IMR-90 (cell line): ENCODE measurements around the gene CDK5RAP2. TPM values are rescaled to one million over a fixed set of nuclear protein-coding genes. Genes with fewer than 3 reads are reported as not detected.

Experiments
- ATAC-seq: fragments of 200-7000 bp; cut with Tn5 transposase; 2 replicates; pipeline ENCODE4 v1.9.1; 2020; ENCODE audit warnings: low read depth, mild to moderate bottlenecking, moderate library complexity
- BruUV-seq: library from RNA; stranded (reverse); fragments of 400-500 nt; replicated peaks from 2 replicates; lab custom pipeline; 2021; lab: Mats Ljungman, UMichigan
- CTCF ChIA-PET: fragments of 300-600 bp; formaldehyde crosslinking; extraction: SDS; loops from one replicate; lab custom pipeline; 2021; ENCODE audit warnings: antibody characterized with exemption; lab: Yijun Ruan, JAX
- POLR2A ChIA-PET: fragments of 300-600 bp; sonication (Branson Sonifier 250); formaldehyde crosslinking; loops from one replicate; lab custom pipeline; 2022; ENCODE audit warnings: antibody characterized with exemption; ENCODE audit not compliant: unreplicated experiment; lab: Charles Lee
- DNase-seq: peaks from one replicate; pipeline ENCODE4 v3.0.0; 2013
- H2AFZ ChIP-seq: replicated peaks from 2 replicates; pipeline ENCODE3; 2013; ENCODE audit warnings: low read length, mild to moderate bottlenecking; ENCODE audit not compliant: poor library complexity
- H2AK5ac ChIP-seq: 2 replicates; pipeline ENCODE4 v1.6.1; 2013; ENCODE audit warnings: low read depth, low read length, inconsistent platforms
- H2AK9ac ChIP-seq: replicated peaks from 2 replicates; pipeline ENCODE3; 2013; ENCODE audit warnings: mild to moderate bottlenecking, low read depth, low read length, moderate library complexity; ENCODE audit not compliant: poor library complexity
- H2BK120ac ChIP-seq: 2 replicates; pipeline ENCODE4 v1.6.1; 2013; ENCODE audit warnings: low read depth, low read length, inconsistent platforms
- H2BK15ac ChIP-seq: 3 replicates; pipeline ENCODE4 v1.6.1; 2013; ENCODE audit warnings: low read depth, low read length, inconsistent platforms
- H2BK20ac ChIP-seq: 2 replicates; pipeline ENCODE4 v1.6.1; 2013; ENCODE audit warnings: low read depth, mild to moderate bottlenecking, inconsistent platforms, low read length, moderate library complexity
- H2BK5ac ChIP-seq: 2 replicates; pipeline ENCODE4 v1.6.1; 2013; ENCODE audit warnings: mild to moderate bottlenecking, low read depth, low read length, inconsistent platforms; ENCODE audit not compliant: poor library complexity, severe bottlenecking
- H3K14ac ChIP-seq: replicated peaks from 2 replicates; pipeline ENCODE4 v1.6.1; 2013; ENCODE audit warnings: low read depth, low read length, inconsistent platforms
- H3K18ac ChIP-seq: 2 replicates; pipeline ENCODE4 v1.6.1; 2013; ENCODE audit warnings: low read depth, low read length, control low read depth
- H3K23ac ChIP-seq: 2 replicates; pipeline ENCODE4 v1.6.1; 2013; ENCODE audit warnings: low read depth, low read length, inconsistent platforms
- H3K27ac ChIP-seq: 2 replicates; pipeline ENCODE4 v1.5.1; 2013; ENCODE audit warnings: mild to moderate bottlenecking, control low read depth, low read length; ENCODE audit not compliant: insufficient read depth
- H3K27me3 ChIP-seq: 2 replicates; pipeline ENCODE4 v1.6.1; 2013; ENCODE audit warnings: low read length; ENCODE audit not compliant: control insufficient read depth, insufficient read depth
- H3K36me3 ChIP-seq: 2 replicates; pipeline ENCODE4 v1.6.1; 2013; ENCODE audit warnings: low read length, mixed read lengths; ENCODE audit not compliant: control insufficient read depth, insufficient read depth
- H3K4ac ChIP-seq: 2 replicates; pipeline ENCODE4 v1.6.1; 2013; ENCODE audit warnings: low read depth, low read length, inconsistent platforms
- H3K4me1 ChIP-seq: 2 replicates; pipeline ENCODE4 v1.6.1; 2013; ENCODE audit warnings: low read length, mixed read lengths; ENCODE audit not compliant: control insufficient read depth, insufficient read depth
- H3K4me2 ChIP-seq: 2 replicates; pipeline ENCODE4 v1.6.1; 2013; ENCODE audit warnings: low read depth, mild to moderate bottlenecking, control low read depth, low read length, moderate library complexity
- H3K4me3 ChIP-seq: 2 replicates; pipeline ENCODE4 v1.5.1; 2013; ENCODE audit warnings: low read depth, mild to moderate bottlenecking, control low read depth, low read length, moderate library complexity; ENCODE audit not compliant: insufficient read depth
- H3K56ac ChIP-seq: 2 replicates; pipeline ENCODE4 v1.6.1; 2013; ENCODE audit warnings: low read length, inconsistent platforms; ENCODE audit not compliant: insufficient read depth; ENCODE audit errors: extremely low read depth
- H3K79me1 ChIP-seq, 2 experiments: 2 replicates each; pipeline ENCODE4 v1.6.1; 2013; ENCODE audit warnings: low read length in 2 of 2, inconsistent platforms in 1 of 2, low read depth in 1 of 2
- H3K9ac ChIP-seq: 2 replicates; pipeline ENCODE4 v1.6.1; 2013; ENCODE audit warnings: low read depth, low read length, control low read depth
- H3K9me1 ChIP-seq: 2 replicates; pipeline ENCODE4 v1.6.1; 2013; ENCODE audit warnings: low read length, inconsistent platforms; ENCODE audit not compliant: insufficient read depth
- H3K9me3 ChIP-seq: 2 replicates; pipeline ENCODE4 v1.6.1; 2013; ENCODE audit warnings: low read length; ENCODE audit not compliant: control insufficient read depth, insufficient read depth
- H4K20me1 ChIP-seq: 2 replicates; pipeline ENCODE4 v1.6.1; 2013; ENCODE audit warnings: low read length, inconsistent platforms; ENCODE audit not compliant: insufficient read depth
- H4K5ac ChIP-seq: 2 replicates; pipeline ENCODE4 v1.6.1; 2013; ENCODE audit warnings: mild to moderate bottlenecking, low read depth, low read length, control low read depth
- H4K8ac ChIP-seq, 2 experiments: 2 replicates each; pipeline ENCODE4 v1.6.1; 2013; ENCODE audit warnings: low read depth in 2 of 2, low read length in 2 of 2, control low read depth in 1 of 2, inconsistent platforms in 1 of 2
- H4K91ac ChIP-seq: 2 replicates; pipeline ENCODE4 v1.6.1; 2013; ENCODE audit warnings: low read depth, low read length, inconsistent platforms; ENCODE audit not compliant: insufficient read depth
- BHLHE40 ChIP-seq: fragments of 150-350 bp; IDR thresholded peaks from 2 replicates; pipeline ENCODE4 v1.6.1; 2016; ENCODE audit warnings: mild to moderate bottlenecking, low read depth, low read length
- CEBPB ChIP-seq: IDR thresholded peaks from 2 replicates; pipeline ENCODE4 v1.6.1; 2012; ENCODE audit warnings: low read depth, low read length, improper control_type of control experiment
- CHD1 ChIP-seq: IDR thresholded peaks from 2 replicates; pipeline ENCODE4 v1.6.1; 2012; ENCODE audit warnings: low read depth, low read length, improper control_type of control experiment
- FOS ChIP-seq: fragments of 150-350 bp; IDR thresholded peaks from 2 replicates; pipeline ENCODE4 v1.6.1; 2016; ENCODE audit warnings: low read depth, low read length
- MAFK ChIP-seq: IDR thresholded peaks from 2 replicates; pipeline ENCODE4 v1.6.1; 2012; ENCODE audit warnings: low read depth, low read length, improper control_type of control experiment
- MAZ ChIP-seq: IDR thresholded peaks from 2 replicates; pipeline ENCODE4 v1.6.1; 2012; ENCODE audit warnings: low read depth, mild to moderate bottlenecking, low read length, improper control_type of control experiment, moderate library complexity, borderline replicate concordance
- MXI1 ChIP-seq: IDR thresholded peaks from 2 replicates; pipeline ENCODE4 v1.6.1; 2012; ENCODE audit warnings: low read depth, mild to moderate bottlenecking, low read length, moderate library complexity, borderline replicate concordance
- NFE2L2 ChIP-seq: fragments of 150-350 bp; IDR thresholded peaks from 2 replicates; pipeline ENCODE4 v1.6.1; 2016; ENCODE audit warnings: low read depth, mild to moderate bottlenecking, low read length
- POLR2A ChIP-seq: IDR thresholded peaks from 2 replicates; pipeline ENCODE4 v1.6.1; 2012; ENCODE audit warnings: mild to moderate bottlenecking, low read depth, low read length
- RCOR1 ChIP-seq: IDR thresholded peaks from 2 replicates; pipeline ENCODE4 v1.6.1; 2012; ENCODE audit warnings: mild to moderate bottlenecking, low read length, improper control_type of control experiment; ENCODE audit not compliant: insufficient replicate concordance
- RFX5 ChIP-seq: IDR thresholded peaks from 2 replicates; pipeline ENCODE4 v1.8.0; 2012; ENCODE audit warnings: low read depth, mild to moderate bottlenecking, low read length, moderate library complexity
- SMC3 ChIP-seq: fragments of 150-350 bp; IDR thresholded peaks from 2 replicates; pipeline ENCODE4 v1.6.1; 2016; ENCODE audit warnings: low read depth, mild to moderate bottlenecking, antibody characterized with exemption, low read length, moderate library complexity
- WGBS, 2 experiments: methylation state at CpG; one replicate each; pipeline versions ENCODE4 v1.1.5 to v1.1.7; 2013; ENCODE audit warnings: missing lambda C conversion rate in 2 of 2; ENCODE audit not compliant: insufficient read length in 1 of 2; ENCODE audit errors: extremely low coverage in 2 of 2; 5-methylcytosine and 5-hydroxymethylcytosine counted together
- dilution Hi-C: fragments of 300-500 bp; cut with HindIII; formaldehyde crosslinking; loops from one replicate; pipeline ENCODE4 v1.14.3; 2018; ENCODE audit warnings: low sequenced_read_pairs; ENCODE audit not compliant: unreplicated experiment
- in situ Hi-C: fragments of 300-500 bp; cut with MboI; formaldehyde crosslinking; loops from 3 replicates; pipeline ENCODE4 v1.14.3; 2019; ENCODE audit warnings: low sequenced_read_pairs, inconsistent platforms, mixed read lengths
- intact Hi-C: fragments of 100-400 bp; cut with micrococcal nuclease; formaldehyde crosslinking; loops from 2 replicates; pipeline ENCODE4 v1.10.0; 2022
- polyA plus RNA-seq, 3 experiments: library from polyadenylated mRNA; depleted of rRNA; stranded (reverse); fragments of >200 nt; gene quantifications; 2 replicates each; pipeline ENCODE4 v1.2.3, GENCODE V29; 2012; ENCODE audit warnings: low replicate concordance in 1 of 3
- total RNA-seq: library from RNA; depleted of rRNA; stranded (reverse); fragments of >200 nt; gene quantifications from 2 replicates; pipeline ENCODE4 v1.2.3, GENCODE V29; 2012
- TF ChIP-seq, protein P1 (sequence below): fragments of 150-350 bp; IDR thresholded peaks from 2 replicates; pipeline ENCODE4 v1.6.1; 2017; ENCODE audit warnings: mild to moderate bottlenecking, antibody characterized with exemption, low read length, low read depth

The CDK5RAP2 gene
- total and polyA plus RNA-seq, 2 of the 4 experiments (the other 2 are of a cell fraction), result 29.5 to 31.7 TPM

DNA sequence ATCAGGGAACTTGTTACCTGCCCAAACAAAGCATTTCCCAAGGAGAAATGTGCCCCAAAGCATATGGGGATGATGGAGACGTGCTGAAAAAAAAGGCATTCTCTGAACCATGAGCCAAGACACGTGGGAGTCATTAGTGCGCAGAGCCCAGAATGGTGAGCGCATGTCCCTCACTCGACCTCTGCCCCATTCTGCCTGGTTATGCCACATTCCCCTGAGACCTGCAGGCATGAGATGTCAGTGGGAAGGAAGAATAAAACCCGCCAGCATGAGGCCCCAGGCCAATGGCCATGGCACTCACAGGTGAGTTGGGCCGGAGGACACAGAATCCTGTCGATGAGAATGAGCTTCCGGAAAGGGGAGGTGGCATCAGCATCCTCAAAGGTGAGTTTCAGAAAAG, 228.9 kb downstream of the CDK5RAP2 start:
- no peak overlapping the region for H3K56ac ChIP-seq
- H3K23ac ChIP-seq, result no peak overlapping the region
- no peak overlapping the region for H3K27ac ChIP-seq
- H3K4me1 ChIP-seq, result peaks cover 6% of the 10 kb centered on the region
- no peak overlapping the region for H2AK9ac ChIP-seq
- ATAC-seq (no peak), DNase-seq (no peak)
- H3K4me3 ChIP-seq, result no peak overlapping the region
- POLR2A ChIA-PET, result no interaction called here
- peak overlapping the region; percentile 21; the same call in 1 of the 2 replicates for H2AK5ac ChIP-seq
- no peak overlapping the region for H4K91ac ChIP-seq
- in situ Hi-C loops, result loop anchor here (10.0 kb wide), 1 partner anchor 386 kb away; no protein-coding TSS in a partner anchor
- H2BK120ac ChIP-seq, result no peak overlapping the region
- H4K8ac ChIP-seq, result no peak overlapping the region
- no peaks in the 10 kb centered on the region for H3K9me3 ChIP-seq
- no peak overlapping the region for H3K4me2 ChIP-seq
- no peak overlapping the region for H2AFZ ChIP-seq
- no peak overlapping the region for H2BK20ac ChIP-seq
- intact Hi-C loops, result no loop called here
- TF ChIP-seq MAFK (no peak), CHD1 (no peak), MXI1 (no peak), SMC3 (no peak), POLR2A (no peak), FOS (no peak), BHLHE40 (no peak), MAZ (no peak), RCOR1 (no peak), CEBPB (no peak), NFE2L2 (no peak), RFX5 (no peak)
- TF ChIP-seq, protein P1, sequence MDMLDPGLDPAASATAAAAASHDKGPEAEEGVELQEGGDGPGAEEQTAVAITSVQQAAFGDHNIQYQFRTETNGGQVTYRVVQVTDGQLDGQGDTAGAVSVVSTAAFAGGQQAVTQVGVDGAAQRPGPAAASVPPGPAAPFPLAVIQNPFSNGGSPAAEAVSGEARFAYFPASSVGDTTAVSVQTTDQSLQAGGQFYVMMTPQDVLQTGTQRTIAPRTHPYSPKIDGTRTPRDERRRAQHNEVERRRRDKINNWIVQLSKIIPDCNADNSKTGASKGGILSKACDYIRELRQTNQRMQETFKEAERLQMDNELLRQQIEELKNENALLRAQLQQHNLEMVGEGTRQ, result no peak
- 90% methylated on average over 2 of the region's 9 CpGs; no CpG with 5 or more reads in 1 of the 2 experiments for WGBS, 2 experiments
- H2BK15ac ChIP-seq, result no peak overlapping the region
- H3K9ac ChIP-seq, result no peak overlapping the region
- no peak overlapping the region for H3K14ac ChIP-seq
- dilution Hi-C loops, result no loop called here
- H3K18ac ChIP-seq, result no peak overlapping the region
- no peak overlapping the region for H2BK5ac ChIP-seq
- H3K4ac ChIP-seq, result no peak overlapping the region
- CTCF ChIA-PET, result no interaction called here
- no peak overlapping the region for H4K5ac ChIP-seq
- no peaks in the 10 kb centered on the region for H3K27me3 ChIP-seq
- no peaks in the 10 kb centered on the region for H3K9me1 ChIP-seq
- no peaks in the 10 kb centered on the region for H3K79me1 ChIP-seq
- H4K20me1 ChIP-seq, result no peaks in the 10 kb centered on the region
- BruUV-seq, result no TSS peak
- no peaks in the 10 kb centered on the region for H3K36me3 ChIP-seq
